Natural killer cell treated with Interleukin-12 subunit alpha and Interleukin-12 subunit beta and Interleukin-15 and Interleukin-18, amount 100 ng/mL, for 72 hours (primary cell): ENCODE measurements around the gene SMAP1. TPM values are rescaled to one million over a fixed set of nuclear protein-coding genes. Genes with fewer than 3 reads are reported as not detected.

Source experiments
- ATAC-seq, 2 donors: fragments of 150-1000 bp; cut with Tn5 transposase in 1 of 2; sonication (Bioruptor Pico), chemical (Tn5 transposase) in 1 of 2; 2 replicates each; pipeline ENCODE4 v1.10.0; 2021
- DNase-seq: peaks from one replicate; pipeline ENCODE4 v3.0.0; 2022; ENCODE audit warnings: low spot score
- H3K27ac Mint-ChIP-seq, 2 donors: 1 replicate in 1 of 2; 2 replicates in 1 of 2; pipeline ENCODE4 v1.8.0; 2022; ENCODE audit warnings: mixed read lengths in 2 of 2, mild to moderate bottlenecking in 1 of 2, moderate library complexity in 1 of 2
- H3K27me3 Mint-ChIP-seq, 2 donors: 1 replicate in 1 of 2; 2 replicates in 1 of 2; pipeline ENCODE4 v1.8.0; 2022; ENCODE audit warnings: mixed read lengths in 2 of 2
- H3K36me3 Mint-ChIP-seq: one replicate; pipeline ENCODE4 v1.8.0; 2022; ENCODE audit warnings: mixed read lengths
- H3K4me1 Mint-ChIP-seq, 2 donors: 1 replicate in 1 of 2; 2 replicates in 1 of 2; pipeline ENCODE4 v1.8.0; 2022; ENCODE audit warnings: low read depth in 2 of 2, mixed read lengths in 2 of 2, mild to moderate bottlenecking in 1 of 2
- H3K4me3 Mint-ChIP-seq: one replicate; pipeline ENCODE4 v1.8.0; 2022; ENCODE audit warnings: mixed read lengths
- H3K9me3 Mint-ChIP-seq: 2 replicates; pipeline ENCODE4 v1.8.0; 2022; ENCODE audit warnings: mixed read lengths
- total RNA-seq, 2 donors: library from RNA; stranded (reverse); gene quantifications; one replicate each; pipeline ENCODE4 v1.2.3, GENCODE V29; 2022

Gene SMAP1
- total RNA-seq, 2 donors from 2014 or later: 22.1 to 30.6 TPM

DNA sequence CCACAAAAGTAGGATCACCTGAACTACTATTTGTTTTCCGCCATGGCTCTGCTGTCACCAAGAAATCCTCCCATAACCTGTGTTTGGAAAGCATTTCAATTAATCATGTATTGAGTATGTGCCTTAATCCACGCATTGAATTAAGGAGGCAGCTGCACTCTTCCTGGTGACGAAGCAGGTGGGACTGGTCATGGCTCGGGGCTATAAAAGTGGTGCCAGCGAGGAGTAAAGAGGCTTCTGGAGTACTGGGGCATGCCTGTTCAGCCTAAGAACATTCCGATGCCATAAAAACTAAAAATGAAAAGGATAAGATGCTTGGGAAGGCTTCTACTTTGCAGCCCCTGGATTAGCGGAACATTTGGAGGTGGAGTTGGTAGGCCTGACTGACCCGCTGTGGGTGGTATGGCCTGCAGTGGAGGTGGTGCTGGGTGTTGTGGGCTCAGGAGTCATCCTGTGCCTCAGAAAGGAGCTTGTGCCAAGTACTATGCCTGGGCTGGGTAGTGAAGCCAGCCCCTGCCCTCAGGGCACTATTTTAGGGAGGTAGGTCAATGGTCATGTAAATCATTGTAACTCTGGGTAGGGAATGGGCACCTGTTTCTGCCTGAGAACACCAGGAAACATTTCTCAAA, 178.6 kb downstream of the SMAP1 start:
- H3K27ac Mint-ChIP-seq: peak overlapping the region in 1 of 2 donors; percentile 78

DNA sequence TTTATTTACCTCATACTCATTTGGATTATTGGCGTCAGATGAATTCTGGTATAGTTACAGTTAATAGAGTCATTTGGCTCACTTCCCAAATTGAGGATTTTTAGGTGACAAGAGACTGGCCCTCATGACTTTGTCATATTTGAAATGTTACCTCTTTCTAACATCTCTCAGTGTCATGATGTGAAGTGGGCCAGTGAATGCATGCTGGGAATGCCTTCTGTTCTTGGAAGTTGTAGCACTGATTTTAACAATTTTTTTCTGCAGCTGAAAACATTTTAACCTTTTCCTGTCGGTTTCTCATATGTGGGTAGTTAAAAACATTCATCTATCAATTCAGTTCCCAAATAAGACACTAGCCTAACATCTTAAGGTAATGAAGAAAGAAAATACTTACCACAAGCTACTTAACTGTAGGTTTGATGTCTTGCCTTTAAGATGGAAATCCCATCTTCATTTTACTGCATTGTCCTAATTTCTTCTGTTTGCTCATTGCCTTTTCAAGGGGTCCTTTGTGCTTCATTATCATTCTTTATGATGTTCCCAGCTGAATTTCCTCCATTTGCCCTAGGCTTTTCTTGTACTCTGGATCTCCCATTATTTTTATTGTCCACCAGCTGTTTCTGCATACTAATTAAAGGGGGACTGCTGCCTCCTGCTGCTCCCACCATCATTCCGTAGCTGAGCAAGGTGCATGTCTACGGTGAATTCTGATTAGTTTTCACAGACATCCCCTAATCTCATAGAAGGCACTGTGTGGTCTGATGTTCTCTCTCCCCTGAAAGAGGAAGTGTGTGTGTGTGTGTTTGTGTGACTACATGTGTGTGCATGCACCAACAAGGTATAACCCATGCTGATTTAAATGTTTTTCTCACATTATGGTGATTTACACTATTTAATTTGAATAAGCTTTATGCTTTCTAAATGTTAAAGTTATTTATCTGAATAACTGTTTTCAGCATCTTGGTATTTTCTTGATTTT, 179.7 kb downstream of the SMAP1 start:
- DNase-seq (no peak), ATAC-seq (no peak)
- Mint-ChIP-seq H3K27ac (peak overlapping the region in 1 of 2 donors; percentile 93), H3K36me3 (no peaks in the 10 kb centered on the region), H3K27me3 (no peaks in the 10 kb centered on the region), H3K4me3 (no peak overlapping the region), H3K9me3 (no peaks in the 10 kb centered on the region), H3K4me1 (peaks cover 18 to 39% of the 10 kb centered on the region in 2 donors)

More for the DNA sequence above, 178.6 kb downstream of the SMAP1 start:
- DNase-seq (no peak), ATAC-seq (no peak)
- Mint-ChIP-seq H3K9me3 (no peaks in the 10 kb centered on the region), H3K4me1 (peaks cover 18 to 47% of the 10 kb centered on the region in 2 donors), H3K36me3 (no peaks in the 10 kb centered on the region), H3K4me3 (no peak overlapping the region), H3K27me3 (no peaks in the 10 kb centered on the region)

DNA sequence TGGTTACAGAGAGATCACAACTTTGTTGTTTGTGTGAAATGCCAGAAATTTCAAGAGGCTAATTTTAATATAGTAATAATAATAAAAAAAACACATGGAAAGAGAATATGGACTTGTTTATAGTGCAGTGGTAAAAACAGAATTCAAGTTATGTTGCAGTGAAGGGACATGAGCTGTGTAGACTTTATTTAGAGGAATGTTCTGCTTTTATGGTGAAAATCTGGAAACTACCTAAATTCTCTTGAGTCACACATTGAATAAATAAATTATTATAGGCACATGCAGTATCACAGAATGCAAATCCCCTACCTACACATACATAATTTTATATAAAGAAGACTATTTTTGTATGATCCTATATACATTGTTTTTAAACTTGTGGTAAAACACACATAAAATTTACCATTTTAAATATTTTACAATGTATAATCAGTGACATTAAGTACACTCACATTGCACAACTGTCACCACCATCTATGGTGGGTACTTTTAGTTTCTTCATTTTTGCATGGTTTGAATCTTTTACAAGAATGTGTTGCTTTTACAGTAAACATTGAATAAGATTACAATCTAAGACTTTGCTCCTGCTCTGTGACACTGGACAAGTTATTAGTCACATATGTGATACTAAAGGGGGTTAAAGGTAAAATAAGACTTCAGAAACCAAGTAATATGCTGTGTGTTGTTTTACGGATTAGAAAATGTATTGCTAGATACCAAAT, 181.8 kb downstream of the SMAP1 start:
- Mint-ChIP-seq H3K27ac (peak overlapping the region; percentile 65 to 93), H3K27me3 (no peaks in the 10 kb centered on the region), H3K36me3 (no peaks in the 10 kb centered on the region), H3K4me3 (peak overlapping the region; percentile 36), H3K4me1 (peaks cover 18 to 33% of the 10 kb centered on the region in 2 donors), H3K9me3 (no peaks in the 10 kb centered on the region)
- no peak for DNase-seq
- peak; percentile 49 to 88 for ATAC-seq

DNA sequence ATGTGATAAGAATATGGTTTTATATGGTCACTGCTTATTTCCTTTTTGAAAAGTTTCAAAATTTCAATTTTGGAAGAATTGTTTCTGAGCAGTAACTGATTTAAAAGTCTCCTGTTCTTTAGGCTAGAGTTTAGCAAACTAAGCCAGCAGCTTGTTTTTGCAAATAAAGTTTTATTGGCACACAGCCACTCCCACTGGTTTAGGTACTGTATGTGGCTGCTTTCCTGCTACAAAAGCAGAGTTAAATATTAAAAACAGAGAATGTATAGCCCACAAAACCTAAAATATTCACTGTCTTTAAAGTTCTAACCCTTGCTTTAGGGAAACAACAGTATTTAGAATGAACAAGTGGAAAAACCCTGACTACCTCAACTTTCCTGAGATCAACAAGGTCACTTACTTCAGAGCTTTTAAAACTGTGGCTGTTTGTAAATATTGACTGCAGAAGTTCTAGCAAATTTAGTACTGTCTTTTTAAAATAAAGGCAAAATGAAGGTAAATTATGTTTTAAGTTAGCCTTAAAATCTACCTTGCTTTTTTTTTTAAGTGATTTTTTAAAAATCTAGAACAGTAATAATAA, 185.1 kb downstream of the SMAP1 start:
- ATAC-seq: no peak
- Mint-ChIP-seq H3K9me3 (no peaks in the 10 kb centered on the region), H3K36me3 (no peaks in the 10 kb centered on the region), H3K4me3 (no peak overlapping the region), H3K27me3 (no peaks in the 10 kb centered on the region), H3K27ac (peak overlapping the region in 1 of 2 donors; percentile 37), H3K4me1 (peaks cover 7 to 21% of the 10 kb centered on the region in 2 donors)
- DNase-seq: no peak

DNA sequence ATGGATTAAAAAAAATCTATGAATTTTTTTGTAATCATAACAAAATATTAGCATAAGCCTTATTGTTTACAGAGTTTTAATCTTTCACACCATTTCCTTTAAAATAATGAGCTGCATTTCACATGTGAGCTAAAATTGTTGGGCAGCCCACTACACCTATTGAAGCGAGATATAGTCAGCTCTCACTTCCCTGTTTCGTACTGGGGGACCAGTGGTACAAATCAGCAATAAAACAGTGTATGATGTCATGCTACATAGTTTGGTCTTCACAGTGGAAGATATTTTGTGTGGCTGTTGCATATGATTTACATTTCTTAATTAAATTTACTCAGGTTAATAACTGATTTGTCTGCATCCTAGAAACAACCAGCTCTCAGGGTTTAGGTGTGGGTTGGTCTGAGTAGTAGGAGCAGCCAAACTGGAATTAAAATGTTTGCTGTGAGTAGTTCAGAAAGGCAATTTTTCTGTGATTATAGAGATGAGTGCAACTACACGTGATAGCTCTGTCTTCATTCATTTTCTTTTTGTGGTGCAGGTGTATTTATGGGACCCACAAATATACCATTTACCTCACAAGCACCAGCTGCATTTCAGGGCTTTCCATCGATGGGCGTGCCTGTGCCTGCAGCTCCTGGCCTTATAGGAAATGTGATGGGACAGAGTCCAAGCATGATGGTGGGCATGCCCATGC, 189.8 kb downstream of the SMAP1 start:
- ATAC-seq (no peak), DNase-seq (no peak)
- peaks cover 0 to 2% of the 10 kb centered on the region in 2 donors for H3K4me1 Mint-ChIP-seq
- no peaks in the 10 kb centered on the region for H3K36me3 Mint-ChIP-seq
- H3K27ac Mint-ChIP-seq: no peak overlapping the region
- no peaks in the 10 kb centered on the region for H3K27me3 Mint-ChIP-seq
- no peaks in the 10 kb centered on the region for H3K9me3 Mint-ChIP-seq
- H3K4me3 Mint-ChIP-seq: no peak overlapping the region

DNA sequence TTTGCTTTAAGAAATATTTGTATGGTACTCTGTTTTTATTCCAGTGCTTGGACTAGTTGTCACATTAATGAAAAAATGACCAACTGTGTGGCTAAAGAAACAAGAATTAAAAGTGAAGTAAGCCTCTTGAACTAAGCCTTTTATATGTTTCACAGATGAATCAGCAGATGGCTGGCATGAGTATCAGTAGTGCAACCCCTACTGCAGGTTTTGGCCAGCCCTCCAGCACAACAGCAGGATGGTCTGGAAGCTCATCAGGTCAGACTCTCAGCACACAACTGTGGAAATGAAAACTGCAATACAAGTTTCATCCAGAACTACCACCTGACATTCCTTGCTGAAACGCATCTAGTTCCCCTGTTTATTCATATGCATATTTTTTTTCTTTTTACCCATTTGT, 192.4 kb downstream of the SMAP1 start:
- Mint-ChIP-seq H3K36me3 (no peaks in the 10 kb centered on the region), H3K4me3 (no peak overlapping the region)

DNA sequence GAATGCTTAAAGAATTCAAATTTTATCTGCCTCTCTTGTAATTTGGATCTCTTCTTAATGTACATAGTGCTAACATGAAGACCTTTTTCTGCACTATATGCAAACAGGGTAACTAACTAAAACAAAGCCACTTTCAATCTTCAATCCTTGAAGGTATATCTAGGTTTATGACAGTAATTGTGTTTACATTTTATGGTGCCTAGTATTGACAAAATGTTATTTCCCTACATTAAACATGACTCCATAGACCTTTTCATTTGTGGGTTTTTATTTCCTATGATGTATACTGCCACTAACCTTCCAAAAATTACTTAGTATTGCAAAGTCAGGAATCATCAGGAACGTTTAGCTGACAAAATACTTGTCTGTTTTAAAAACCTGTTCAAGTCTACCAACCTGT, 193.2 kb downstream of the SMAP1 start:
- H3K27me3 Mint-ChIP-seq: no peaks in the 10 kb centered on the region
- peaks cover 9 to 15% of the 10 kb centered on the region in 2 donors for H3K4me1 Mint-ChIP-seq
- DNase-seq (no peak), ATAC-seq (no peak)
- H3K27ac Mint-ChIP-seq: peak overlapping the region in 1 of 2 donors; percentile 23
- H3K36me3 Mint-ChIP-seq: no peaks in the 10 kb centered on the region
- H3K4me3 Mint-ChIP-seq: no peak overlapping the region
- H3K9me3 Mint-ChIP-seq: no peaks in the 10 kb centered on the region

More for the DNA sequence above, 192.4 kb downstream of the SMAP1 start:
- no peak for ATAC-seq
- no peak for DNase-seq
- H3K27ac Mint-ChIP-seq: no peak overlapping the region
- no peaks in the 10 kb centered on the region for H3K9me3 Mint-ChIP-seq
- H3K27me3 Mint-ChIP-seq: no peaks in the 10 kb centered on the region
- H3K4me1 Mint-ChIP-seq: peaks cover 9 to 14% of the 10 kb centered on the region in 2 donors

DNA sequence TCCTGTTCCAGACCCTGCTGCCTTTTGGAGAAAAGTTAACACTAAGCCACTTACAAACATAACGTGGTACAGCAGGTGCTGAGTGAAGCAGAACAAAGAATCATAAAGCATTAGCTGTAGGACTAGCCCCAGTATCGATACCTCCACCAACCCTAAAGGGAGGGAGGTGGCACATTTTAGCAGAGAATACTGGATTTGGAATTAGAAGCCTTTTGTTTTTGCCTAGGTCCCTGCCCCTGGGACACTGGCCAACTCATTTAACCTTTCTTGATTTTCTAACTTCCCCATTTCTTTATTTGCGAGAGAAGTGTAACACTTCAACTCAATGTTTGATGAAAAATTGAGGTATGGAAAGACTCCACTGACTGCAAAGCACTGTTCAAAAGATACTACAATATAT, 195.7 kb downstream of the SMAP1 start:
- no peak for ATAC-seq
- H3K27ac Mint-ChIP-seq: peak overlapping the region in 1 of 2 donors; percentile 81
- H3K4me1 Mint-ChIP-seq: peaks cover 9 to 22% of the 10 kb centered on the region in 2 donors
- H3K27me3 Mint-ChIP-seq: no peaks in the 10 kb centered on the region
- H3K9me3 Mint-ChIP-seq: no peaks in the 10 kb centered on the region
- H3K4me3 Mint-ChIP-seq: no peak overlapping the region
- no peaks in the 10 kb centered on the region for H3K36me3 Mint-ChIP-seq
- no peak for DNase-seq

DNA sequence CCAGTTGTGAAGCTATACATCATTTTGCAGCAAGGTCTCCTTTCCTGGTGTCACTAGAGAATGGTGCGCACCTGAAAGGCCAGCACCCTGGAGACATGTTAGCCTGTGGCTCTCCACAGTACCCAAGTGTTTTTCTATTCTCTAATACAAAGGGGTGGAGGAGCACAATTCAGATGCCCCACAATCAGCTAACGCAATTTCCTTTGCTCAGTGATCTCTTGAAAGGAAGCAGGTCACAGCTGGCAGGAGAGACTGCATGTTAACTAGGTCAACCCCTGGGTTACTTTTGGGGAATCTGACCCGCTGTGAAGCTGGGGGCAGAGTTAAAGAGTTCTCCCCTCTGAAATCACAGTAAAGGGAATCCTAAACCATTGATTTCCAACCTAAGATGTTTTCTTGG, 196.7 kb downstream of the SMAP1 start:
- ATAC-seq (peak in 1 of 2 donors; percentile 71), DNase-seq (no peak)
- Mint-ChIP-seq H3K4me1 (peaks cover 9 to 24% of the 10 kb centered on the region in 2 donors), H3K9me3 (no peaks in the 10 kb centered on the region), H3K27me3 (no peaks in the 10 kb centered on the region), H3K27ac (peak overlapping the region in 1 of 2 donors; percentile 81), H3K36me3 (no peaks in the 10 kb centered on the region), H3K4me3 (no peak overlapping the region)

DNA sequence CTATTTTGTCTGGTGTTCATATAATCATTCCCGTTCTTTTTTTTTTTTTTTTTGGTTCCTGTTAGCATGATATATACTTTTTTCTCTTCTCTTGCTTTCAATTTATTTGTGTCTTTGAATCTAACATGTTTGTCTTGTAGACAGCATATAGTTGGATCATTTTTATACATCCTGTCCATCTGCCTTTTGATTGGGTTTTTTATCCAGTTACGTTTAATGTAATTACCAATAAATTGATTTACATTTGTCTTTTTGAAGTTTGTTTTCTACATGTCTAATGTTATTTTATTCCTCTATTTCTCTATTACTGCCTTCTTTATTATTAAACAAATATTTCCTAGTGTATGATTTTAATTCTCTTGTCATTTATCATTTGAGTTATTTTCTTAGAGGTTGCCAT, 204.8 kb downstream of the SMAP1 start:
- DNase-seq (no peak), ATAC-seq (no peak)
- Mint-ChIP-seq H3K27me3 (peaks cover 8 to 31% of the 10 kb centered on the region in 2 donors), H3K9me3 (peaks cover 13% of the 10 kb centered on the region), H3K4me1 (peaks cover 0 to 8% of the 10 kb centered on the region in 2 donors), H3K4me3 (no peak overlapping the region), H3K27ac (no peak overlapping the region), H3K36me3 (peaks cover 19% of the 10 kb centered on the region)

DNA sequence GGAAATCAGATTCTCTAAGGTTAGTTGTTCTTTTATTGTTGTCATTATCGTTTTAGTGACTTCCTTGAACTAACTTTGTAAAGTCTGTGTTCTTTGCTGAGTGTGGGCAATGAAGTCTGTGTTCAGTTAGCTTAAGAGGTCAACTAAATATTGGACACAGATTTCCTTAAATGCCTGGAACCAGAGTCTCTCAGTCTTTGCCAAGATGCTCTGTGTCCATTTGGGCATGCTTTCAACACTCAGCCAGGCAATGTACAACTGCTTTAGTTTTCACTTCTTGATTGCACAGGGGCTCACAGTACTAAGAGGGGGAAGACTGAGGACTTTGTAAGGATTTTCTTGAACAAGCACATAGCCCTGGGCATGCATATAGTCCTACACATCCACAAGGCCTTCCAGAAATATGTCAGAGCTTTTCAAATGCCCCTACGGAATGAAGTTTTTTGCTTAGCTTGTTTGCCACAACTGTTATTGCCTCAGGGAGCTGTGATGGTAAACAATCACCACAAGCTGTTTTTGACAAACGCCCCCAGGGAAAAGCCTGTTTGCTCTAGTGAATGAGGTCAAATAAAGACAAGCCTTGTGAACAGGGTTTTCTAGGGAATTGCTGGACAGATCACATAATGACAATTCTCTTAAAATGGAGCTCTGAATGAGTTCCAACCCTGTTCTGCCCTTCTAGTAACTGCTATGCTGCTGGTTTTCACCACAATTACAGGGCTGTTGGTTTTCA, 206.7 kb downstream of the SMAP1 start:
- DNase-seq (no peak), ATAC-seq (no peak)
- peaks cover 0 to 2% of the 10 kb centered on the region in 2 donors for H3K4me1 Mint-ChIP-seq
- peaks cover 13% of the 10 kb centered on the region for H3K9me3 Mint-ChIP-seq
- H3K27ac Mint-ChIP-seq: no peak overlapping the region
- H3K27me3 Mint-ChIP-seq: peaks cover 16 to 45% of the 10 kb centered on the region in 2 donors
- peaks cover 19% of the 10 kb centered on the region for H3K36me3 Mint-ChIP-seq
- no peak overlapping the region for H3K4me3 Mint-ChIP-seq

DNA sequence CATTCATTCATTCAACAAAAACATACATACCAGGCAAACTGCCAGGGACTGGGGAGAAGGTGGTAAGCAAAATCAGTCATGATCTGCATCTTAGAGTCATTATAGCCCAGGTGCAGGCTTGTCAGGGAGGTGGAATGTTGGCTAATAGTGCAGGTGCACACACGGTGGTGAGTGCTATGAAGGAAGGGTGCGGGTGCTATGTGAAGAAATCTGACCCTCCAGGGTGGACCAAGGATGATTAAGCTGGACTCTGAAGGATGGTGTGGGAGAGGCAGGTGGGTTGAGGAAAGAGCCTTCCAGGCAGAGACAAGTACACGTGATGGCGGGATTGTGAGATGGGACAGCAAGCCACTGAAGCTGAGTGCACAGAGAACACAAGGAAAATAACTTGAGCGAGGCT, 211.8 kb downstream of the SMAP1 start:
- no peaks in the 10 kb centered on the region for H3K36me3 Mint-ChIP-seq
- H3K4me3 Mint-ChIP-seq: no peak overlapping the region
- peaks cover 0 to 4% of the 10 kb centered on the region in 2 donors for H3K4me1 Mint-ChIP-seq
- no peaks in the 10 kb centered on the region for H3K9me3 Mint-ChIP-seq
- ATAC-seq: no peak
- peaks cover 22 to 43% of the 10 kb centered on the region in 2 donors for H3K27me3 Mint-ChIP-seq
- H3K27ac Mint-ChIP-seq: peak overlapping the region in 1 of 2 donors; percentile 14
- no peak for DNase-seq
